GM12878 (cell line): Measurements from ENCODE around the gene POFUT2. TPM values are rescaled to one million over a fixed set of nuclear protein-coding genes. Genes with fewer than 3 reads are reported as not detected.

Source experiments
- ATAC-seq: fragments of 200-7000 bp; cut with Tn5 transposase; 3 replicates; pipeline ENCODE4 v1.9.1; 2020; ENCODE audit warnings: mild to moderate bottlenecking, moderate library complexity
- BruUV-seq: library from RNA; stranded (reverse); fragments of 400-500 nt; replicated peaks from 2 replicates; lab custom pipeline; 2021; lab: Mats Ljungman, UMichigan
- CTCF ChIA-PET: fragments of 300-600 bp; sonication (Branson Sonifier 250); formaldehyde crosslinking; extraction: SDS; loops from one replicate; lab custom pipeline; 2021; ENCODE audit warnings: inconsistent platforms; lab: Yijun Ruan, JAX
- POLR2A ChIA-PET: fragments of 350-600 bp; formaldehyde crosslinking; extraction: SDS; loops from one replicate; lab custom pipeline; 2021; ENCODE audit warnings: inconsistent platforms; lab: Charles Lee
- RAD21 ChIA-PET: fragments of 300-600 bp; sonication (Branson Sonifier 250); formaldehyde crosslinking; loops from one replicate; lab custom pipeline; 2023; ENCODE audit warnings: antibody characterized with exemption; ENCODE audit not compliant: unreplicated experiment; lab: Charles Lee
- SMC1A ChIA-PET: fragments of 300-600 bp; sonication (Branson Sonifier 250); formaldehyde crosslinking; loops from one replicate; lab custom pipeline; 2023; ENCODE audit not compliant: unreplicated experiment, uncharacterized antibody; lab: Charles Lee
- DNase-seq: peaks from one replicate; pipeline ENCODE4 v3.0.0-alpha.2; 2011; ENCODE audit warnings: low read depth, low spot score
- FAIRE-seq: peaks from 3 replicates; lab custom pipeline; 2011; peaks lifted over from hg19 to GRCh38; lab: Jason Lieb, UNC
- H2AFZ ChIP-seq: 2 replicates; pipeline ENCODE4 v1.6.0; 2011; ENCODE audit warnings: low read depth, low read length, control low read depth; ENCODE audit not compliant: control insufficient read depth
- H3K27ac ChIP-seq: 2 replicates; pipeline ENCODE4 v1.5.1; 2011; ENCODE audit warnings: control low read depth; ENCODE audit not compliant: control insufficient read depth, insufficient read depth
- H3K27me3 ChIP-seq, 2 experiments: replicated peaks in 1 of 2; 2 replicates each; pipeline versions ENCODE4 v1.6.0 to v1.6.1; 2011; ENCODE audit warnings: low read length in 1 of 2; ENCODE audit not compliant: control insufficient read depth in 2 of 2, insufficient read depth in 2 of 2
- H3K36me3 ChIP-seq, 2 experiments: 2 replicates each; pipeline ENCODE4 v1.5.1; 2011; ENCODE audit warnings: low read length in 1 of 2; ENCODE audit not compliant: control insufficient read depth in 2 of 2, insufficient read depth in 2 of 2
- H3K4me1 ChIP-seq: 2 replicates; pipeline ENCODE4 v1.6.1; 2011; ENCODE audit warnings: mild to moderate bottlenecking, low read length, moderate library complexity, mixed read lengths; ENCODE audit not compliant: control insufficient read depth, insufficient read depth
- H3K4me2 ChIP-seq: 2 replicates; pipeline ENCODE4 v1.6.0; 2011; ENCODE audit warnings: control low read depth; ENCODE audit not compliant: control insufficient read depth, insufficient read depth
- H3K4me3 ChIP-seq: fragments of 200-600 bp; sonication (generic); 2 replicates; pipeline ENCODE4 v1.5.1; 2016
- H3K79me2 ChIP-seq: 2 replicates; pipeline ENCODE4 v1.6.0; 2011; ENCODE audit warnings: low read length; ENCODE audit not compliant: control insufficient read depth, insufficient read depth
- H3K9ac ChIP-seq: 2 replicates; pipeline ENCODE4 v1.8.0; 2011; ENCODE audit warnings: low read length, control low read depth, mixed read lengths; ENCODE audit not compliant: control insufficient read depth, insufficient read depth
- H3K9me3 ChIP-seq: replicated peaks from 3 replicates; pipeline ENCODE4 v1.5.1; 2011; ENCODE audit warnings: mild to moderate bottlenecking, low read length; ENCODE audit not compliant: control insufficient read depth, insufficient read depth
- H4K20me1 ChIP-seq: 2 replicates; pipeline ENCODE4 v1.6.0; 2011; ENCODE audit not compliant: control insufficient read depth, insufficient read depth
- BACH1 ChIP-seq: fragments of 450-650 bp; IDR thresholded peaks from 2 replicates; pipeline ENCODE4 v1.6.1; 2017; ENCODE audit warnings: mild to moderate bottlenecking, borderline replicate concordance
- BCL3 ChIP-seq: IDR thresholded peaks from 2 replicates; pipeline ENCODE4 v1.6.1; 2011; ENCODE audit warnings: borderline replicate concordance, low read depth, mild to moderate bottlenecking, moderate library complexity, low read length; ENCODE audit not compliant: insufficient read depth, poor library complexity, severe bottlenecking
- CREM ChIP-seq: IDR thresholded peaks from 2 replicates; pipeline ENCODE4 v1.6.1; 2014; ENCODE audit warnings: antibody characterized with exemption, low read depth
- DPF2 ChIP-seq: fragments of 450-650 bp; IDR thresholded peaks from 2 replicates; pipeline ENCODE4 v1.6.1; 2017; ENCODE audit warnings: mild to moderate bottlenecking
- EZH2 ChIP-seq: IDR thresholded peaks from 2 replicates; pipeline ENCODE4 v1.6.1; 2012; ENCODE audit warnings: low read depth, mild to moderate bottlenecking, control low read depth, inconsistent platforms, low read length, borderline replicate concordance; ENCODE audit not compliant: control insufficient read depth
- IRF3 ChIP-seq: fragments of 450-650 bp; IDR thresholded peaks from 2 replicates; pipeline ENCODE4 v1.6.1; 2014; ENCODE audit warnings: mild to moderate bottlenecking
- NFYA ChIP-seq: IDR thresholded peaks from 2 replicates; pipeline ENCODE4 v1.6.1; 2011; ENCODE audit warnings: low read depth, mild to moderate bottlenecking, low read length, improper control_type of control experiment, borderline replicate concordance
- NR2C2 ChIP-seq: IDR thresholded peaks from 2 replicates; pipeline ENCODE4 v1.6.1; 2011; ENCODE audit warnings: borderline replicate concordance, low read depth; ENCODE audit not compliant: control insufficient read depth, insufficient read length
- PAX5 ChIP-seq: IDR thresholded peaks from 2 replicates; pipeline ENCODE4 v1.6.1; 2011; ENCODE audit warnings: low read depth, low read length, borderline replicate concordance
- PBX3 ChIP-seq: IDR thresholded peaks from 2 replicates; pipeline ENCODE4 v1.6.1; 2011; ENCODE audit warnings: mild to moderate bottlenecking, low read depth, low read length, moderate library complexity; ENCODE audit not compliant: insufficient replicate concordance
- SMAD1 ChIP-seq: fragments of 450-650 bp; IDR thresholded peaks from 2 replicates; pipeline ENCODE4 v1.6.1; 2018; ENCODE audit warnings: mild to moderate bottlenecking, low read depth; ENCODE audit not compliant: partially characterized antibody
- SMC3 ChIP-seq: IDR thresholded peaks from 2 replicates; pipeline ENCODE4 v1.6.1; 2011; ENCODE audit warnings: low read length, improper control_type of control experiment, borderline replicate concordance
- TARDBP ChIP-seq: IDR thresholded peaks from 2 replicates; pipeline ENCODE4 v1.6.1; 2016; ENCODE audit warnings: borderline replicate concordance
- TCF12 ChIP-seq: IDR thresholded peaks from 2 replicates; pipeline ENCODE4 v1.6.1; 2011; ENCODE audit warnings: low read depth, mild to moderate bottlenecking, low read length
- ZNF687 ChIP-seq: fragments of 450-650 bp; IDR thresholded peaks from 2 replicates; pipeline ENCODE4 v1.6.1; 2017; ENCODE audit warnings: mild to moderate bottlenecking, moderate library complexity
- WGBS: methylation state at CpG from one replicate; pipeline ENCODE4 v1.1.6; 2016; ENCODE audit warnings: low lambda C conversion rate; ENCODE audit not compliant: insufficient replicate concordance, insufficient coverage; ENCODE audit errors: missing lambda C conversion rate; 5-methylcytosine and 5-hydroxymethylcytosine counted together
- in situ Hi-C: fragments of 300-500 bp; cut with MboI; formaldehyde crosslinking; loops from 9 replicates; pipeline ENCODE4 v1.14.3; 2018; ENCODE audit warnings: mixed read lengths
- intact Hi-C: fragments of 100-400 bp; cut with micrococcal nuclease; formaldehyde crosslinking; loops from one replicate; pipeline ENCODE4 v1.14.2; 2022; ENCODE audit not compliant: unreplicated experiment
- polyA plus RNA-seq, 11 experiments: library from polyadenylated mRNA; depleted of rRNA in 4 of 11; unstranded in 6 of 11; stranded (reverse) in 5 of 11; fragments of >200 nt; fragmentation: Nextera tagmentation in 4 of 11; fragmentation: Illumina TruSeq in 1 of 11; extraction: Ambion mirVana in 4 of 11; extraction: Trizol in 1 of 11; gene quantifications; 1 replicate in 1 of 11; 2 replicates in 10 of 11; pipeline versions ENCODE4 v1.2.1 to v1.2.3, GENCODE V29; 2011 to 2016; ENCODE audit warnings: inconsistent platforms in 2 of 11, missing spikeins in 2 of 11, low read depth in 1 of 11
- total RNA-seq, 4 experiments: library from RNA; depleted of rRNA in 3 of 4; stranded (reverse); fragments of >200 nt in 3 of 4; fragmentation: Illumina TruSeq in 1 of 4; extraction: Trizol in 1 of 4; gene quantifications; 2 replicates each; pipeline versions ENCODE4 v1.2.1 to v1.2.3, GENCODE V29; 2013 to 2021

Gene POFUT2
- total and polyA plus RNA-seq, 10 of the 15 experiments (the other 5 are each of a cell fraction or from before 2014, with no cell fraction given), result 1.2 to 15.1 (median 6.8) TPM

GRCh38 chr21:45332415-45332814 lies 44.7 kb upstream of the POFUT2 start:
- Histone ChIP-seq H3K4me1 (no peaks in the 10 kb centered on the region), H3K9me3 (no peaks in the 10 kb centered on the region), H4K20me1 (no peaks in the 10 kb centered on the region), H3K79me2 (no peaks in the 10 kb centered on the region), H3K27ac (no peak overlapping the region), H3K4me3 (no peak overlapping the region), H3K4me2 (no peak overlapping the region), H2AFZ (no peak overlapping the region), H3K9ac (no peak overlapping the region), H3K27me3 (no peaks in the 10 kb centered on the region; a peak in 1 of 4 replicates), H3K36me3 (no peaks in the 10 kb centered on the region)
- intact Hi-C loops (no loop called here), in situ Hi-C loops (no loop called here)
- TF ChIP-seq ZNF687, result no peak
- no peak for TF ChIP-seq SMC3
- TF ChIP-seq NFYA, result no peak
- TF ChIP-seq PAX5, result no peak
- TF ChIP-seq TARDBP, result no peak
- no peak for TF ChIP-seq TCF12
- TF ChIP-seq IRF3, result no peak
- no peak for TF ChIP-seq SMAD1
- TF ChIP-seq NR2C2, result no peak
- no peak for TF ChIP-seq DPF2
- no peak for TF ChIP-seq EZH2
- no peak for TF ChIP-seq CREM
- TF ChIP-seq PBX3, result no peak
- no peak for TF ChIP-seq BACH1
- no peak for TF ChIP-seq BCL3
- ATAC-seq, result no peak
- ChIA-PET CTCF (no interaction called here), SMC1A (no interaction called here), POLR2A (no interaction called here), RAD21 (no interaction called here)
- no peak for DNase-seq
- FAIRE-seq, result no peak
- 77% methylated on average over 4 of the region's 4 CpGs for WGBS
- BruUV-seq, result no TSS peak
